ENCODE measurements around the gene KAT6B. TPM values are rescaled to one million over a fixed set of nuclear protein-coding genes. Genes with fewer than 3 reads are reported as not detected.

The KAT6B gene
- total and polyA plus RNA-seq, 8 donors, result 3.7 to 109 (median 34.3) TPM

- H3K36me3 ChIP-seq, result peaks cover 0 to 32% (median 25%) of the 10 kb centered on the region in 4 donors
- WGBS, 5 donors, result 28 to 43% (median 35%) methylated on average over 5 of the region's 5 CpGs
- H3K4me1 ChIP-seq, result peaks cover 0 to 30% (median 22%) of the 10 kb centered on the region in 4 donors
- no peaks in the 10 kb centered on the region for H3K27me3 ChIP-seq
- no peaks in the 10 kb centered on the region for H3K9me3 ChIP-seq
- peak in 1 of 2 donors; percentile 25 for DNase-seq
- TF ChIP-seq EP300 (IDR thresholded peaks at IDR 0.05) (no peak), POLR2AphosphoS5 (IDR thresholded peaks at IDR 0.05) (no peak), POLR2A (IDR thresholded peaks at IDR 0.05) (no peak), CTCF (IDR thresholded peaks at IDR 0.05) (no peak)
- peak overlapping the region in 1 of 5 donors; percentile 16 for H3K27ac ChIP-seq
- no peak overlapping the region for H3K4me3 ChIP-seq
- intact Hi-C loops (cut with DNase I; ENCODE audit: low total_unique reads), result no loop called here
Observed at GRCh38 chr10:74988832-74989561, 162.6 kb downstream of the KAT6B start.

- Histone ChIP-seq H3K9me3 (no peaks in the 10 kb centered on the region), H3K4me1 (peaks cover 8 to 39% (median 29%) of the 10 kb centered on the region in 4 donors), H3K36me3 (peaks cover 0 to 38% (median 26%) of the 10 kb centered on the region in 4 donors), H3K27me3 (no peaks in the 10 kb centered on the region), H3K27ac (no peak overlapping the region), H3K4me3 (no peak overlapping the region)
- TF ChIP-seq POLR2A (IDR thresholded peaks at IDR 0.05) (no peak), CTCF (IDR thresholded peaks at IDR 0.05) (peak in 2 of 7 experiments; percentile 20 to 31)
- DNase-seq, result peak in 1 of 2 donors; percentile 53
- intact Hi-C loops (cut with DNase I; ENCODE audit: low total_unique reads), result no loop called here
Observed at GRCh38 chr10:74991435-74991834, 165.0 kb downstream of the KAT6B start.

GRCh38 chr10:74992068-74992467, 165.7 kb downstream of the KAT6B start:
- Histone ChIP-seq H3K27ac (no peak overlapping the region), H3K9me3 (no peaks in the 10 kb centered on the region), H3K4me3 (no peak overlapping the region), H3K36me3 (peaks cover 0 to 42% (median 26%) of the 10 kb centered on the region in 4 donors), H3K27me3 (no peaks in the 10 kb centered on the region), H3K4me1 (peaks cover 8 to 36% (median 28%) of the 10 kb centered on the region in 4 donors)
- 95 to 97% (median 96%) methylated on average over 3 of the region's 3 CpGs for WGBS, 5 donors
- intact Hi-C loops (cut with DNase I; ENCODE audit: low total_unique reads), result no loop called here
- TF ChIP-seq POLR2A (IDR thresholded peaks at IDR 0.05) (no peak), CTCF (IDR thresholded peaks at IDR 0.05) (no peak), POLR2AphosphoS5 (IDR thresholded peaks at IDR 0.05) (no peak), EP300 (IDR thresholded peaks at IDR 0.05) (no peak)
- no peak for DNase-seq

GRCh38 chr10:74993649-74994048, 167.2 kb downstream of the KAT6B start:
- Histone ChIP-seq H3K27me3 (no peaks in the 10 kb centered on the region), H3K4me1 (peaks cover 8 to 20% (median 14%) of the 10 kb centered on the region in 4 donors), H3K36me3 (peaks cover 0 to 56% (median 31%) of the 10 kb centered on the region in 4 donors), H3K4me3 (no peak overlapping the region), H3K9me3 (no peaks in the 10 kb centered on the region), H3K27ac (no peak overlapping the region)
- intact Hi-C loops (cut with DNase I; ENCODE audit: low total_unique reads), result no loop called here
- 84 to 91% (median 87%) methylated on average over 3 of the region's 3 CpGs for WGBS, 5 donors
- no peak for DNase-seq
- TF ChIP-seq EP300 (IDR thresholded peaks at IDR 0.05) (no peak), POLR2A (IDR thresholded peaks at IDR 0.05) (no peak)

GRCh38 chr10:74994854-74995253, 168.5 kb downstream of the KAT6B start:
- Histone ChIP-seq H3K9me3 (no peaks in the 10 kb centered on the region), H3K27me3 (no peaks in the 10 kb centered on the region), H3K36me3 (peaks cover 4 to 68% (median 42%) of the 10 kb centered on the region in 4 donors), H3K4me1 (peaks cover 6 to 9% (median 8%) of the 10 kb centered on the region in 4 donors), H3K4me3 (no peak overlapping the region), H3K27ac (peak overlapping the region in 2 of 5 donors; percentile 9 to 45)
- WGBS, 5 donors, result 36 to 58% (median 43%) methylated on average over 3 of the region's 3 CpGs
- peak in 1 of 2 donors; percentile 69 for DNase-seq
- TF ChIP-seq EP300 (IDR thresholded peaks at IDR 0.05) (no peak), CTCF (IDR thresholded peaks at IDR 0.05) (no peak), POLR2AphosphoS5 (IDR thresholded peaks at IDR 0.05) (no peak), POLR2A (IDR thresholded peaks at IDR 0.05) (no peak)
- intact Hi-C loops (cut with DNase I; ENCODE audit: low total_unique reads), result no loop called here

Measured in stomach (tissue), 9 donors.